GM12878 (cell line): Measurements from ENCODE around the gene SLC43A1. TPM values are rescaled to one million over a fixed set of nuclear protein-coding genes. Genes with fewer than 3 reads are reported as not detected.

Source experiments
- ATAC-seq: fragments of 200-7000 bp; cut with Tn5 transposase; 3 replicates; pipeline ENCODE4 v1.9.1; 2020; ENCODE audit warnings: mild to moderate bottlenecking, moderate library complexity
- BruUV-seq: library from RNA; stranded (reverse); fragments of 400-500 nt; replicated peaks from 2 replicates; lab custom pipeline; 2021; lab: Mats Ljungman, UMichigan
- CTCF ChIA-PET: fragments of 300-600 bp; sonication (Branson Sonifier 250); formaldehyde crosslinking; extraction: SDS; loops from one replicate; lab custom pipeline; 2021; ENCODE audit warnings: inconsistent platforms; lab: Yijun Ruan, JAX
- POLR2A ChIA-PET: fragments of 350-600 bp; formaldehyde crosslinking; extraction: SDS; loops from one replicate; lab custom pipeline; 2021; ENCODE audit warnings: inconsistent platforms; lab: Charles Lee
- RAD21 ChIA-PET: fragments of 300-600 bp; sonication (Branson Sonifier 250); formaldehyde crosslinking; loops from one replicate; lab custom pipeline; 2023; ENCODE audit warnings: antibody characterized with exemption; ENCODE audit not compliant: unreplicated experiment; lab: Charles Lee
- SMC1A ChIA-PET: fragments of 300-600 bp; sonication (Branson Sonifier 250); formaldehyde crosslinking; loops from one replicate; lab custom pipeline; 2023; ENCODE audit not compliant: unreplicated experiment, uncharacterized antibody; lab: Charles Lee
- DNase-seq: peaks from one replicate; pipeline ENCODE4 v3.0.0-alpha.2; 2011; ENCODE audit warnings: low read depth, low spot score
- FAIRE-seq: peaks from 3 replicates; lab custom pipeline; 2011; peaks lifted over from hg19 to GRCh38; lab: Jason Lieb, UNC
- H2AFZ ChIP-seq: 2 replicates; pipeline ENCODE4 v1.6.0; 2011; ENCODE audit warnings: low read depth, low read length, control low read depth; ENCODE audit not compliant: control insufficient read depth
- H3K27ac ChIP-seq: 2 replicates; pipeline ENCODE4 v1.5.1; 2011; ENCODE audit warnings: control low read depth; ENCODE audit not compliant: control insufficient read depth, insufficient read depth
- H3K27me3 ChIP-seq, 2 experiments: replicated peaks in 1 of 2; 2 replicates each; pipeline versions ENCODE4 v1.6.0 to v1.6.1; 2011; ENCODE audit warnings: low read length in 1 of 2; ENCODE audit not compliant: control insufficient read depth in 2 of 2, insufficient read depth in 2 of 2
- H3K36me3 ChIP-seq, 2 experiments: 2 replicates each; pipeline ENCODE4 v1.5.1; 2011; ENCODE audit warnings: low read length in 1 of 2; ENCODE audit not compliant: control insufficient read depth in 2 of 2, insufficient read depth in 2 of 2
- H3K4me1 ChIP-seq: 2 replicates; pipeline ENCODE4 v1.6.1; 2011; ENCODE audit warnings: mild to moderate bottlenecking, low read length, moderate library complexity, mixed read lengths; ENCODE audit not compliant: control insufficient read depth, insufficient read depth
- H3K4me2 ChIP-seq: 2 replicates; pipeline ENCODE4 v1.6.0; 2011; ENCODE audit warnings: control low read depth; ENCODE audit not compliant: control insufficient read depth, insufficient read depth
- H3K4me3 ChIP-seq: fragments of 200-600 bp; sonication (generic); 2 replicates; pipeline ENCODE4 v1.5.1; 2016
- H3K79me2 ChIP-seq: 2 replicates; pipeline ENCODE4 v1.6.0; 2011; ENCODE audit warnings: low read length; ENCODE audit not compliant: control insufficient read depth, insufficient read depth
- H3K9ac ChIP-seq: 2 replicates; pipeline ENCODE4 v1.8.0; 2011; ENCODE audit warnings: low read length, control low read depth, mixed read lengths; ENCODE audit not compliant: control insufficient read depth, insufficient read depth
- H3K9me3 ChIP-seq: replicated peaks from 3 replicates; pipeline ENCODE4 v1.5.1; 2011; ENCODE audit warnings: mild to moderate bottlenecking, low read length; ENCODE audit not compliant: control insufficient read depth, insufficient read depth
- H4K20me1 ChIP-seq: 2 replicates; pipeline ENCODE4 v1.6.0; 2011; ENCODE audit not compliant: control insufficient read depth, insufficient read depth
- CBX5 ChIP-seq: sonication (generic); IDR thresholded peaks from 2 replicates; pipeline ENCODE4 v1.6.1; 2016; ENCODE audit warnings: low read depth, moderate library complexity, mild to moderate bottlenecking, inconsistent platforms
- CREM ChIP-seq: IDR thresholded peaks from 2 replicates; pipeline ENCODE4 v1.6.1; 2014; ENCODE audit warnings: antibody characterized with exemption, low read depth
- FOXM1 ChIP-seq: IDR thresholded peaks from 2 replicates; pipeline ENCODE4 v1.6.1; 2012; ENCODE audit warnings: low read depth, mild to moderate bottlenecking, inconsistent platforms, low read length, moderate library complexity
- HDGF ChIP-seq: fragments of 450-650 bp; IDR thresholded peaks from 2 replicates; pipeline ENCODE4 v1.6.1; 2016; ENCODE audit warnings: antibody characterized with exemption
- KLF5 ChIP-seq: fragments of 450-650 bp; IDR thresholded peaks from 2 replicates; pipeline ENCODE4 v1.6.1; 2014; ENCODE audit warnings: mild to moderate bottlenecking; ENCODE audit not compliant: partially characterized antibody
- POLR2AphosphoS5 ChIP-seq: IDR thresholded peaks from 2 replicates; pipeline ENCODE4 v1.6.1; 2011; ENCODE audit warnings: mild to moderate bottlenecking, low read length, inconsistent platforms
- RBBP5 ChIP-seq: fragments of 200-600 bp; sonication (generic); conservative IDR thresholded peaks from 2 replicates; pipeline ENCODE4 v1.6.1; 2016
- SP1 ChIP-seq: IDR thresholded peaks from one replicate; pipeline ENCODE4 v1.6.1; 2011; ENCODE audit warnings: low read depth, low read length
- SREBF1 ChIP-seq: IDR thresholded peaks from 2 replicates; pipeline ENCODE4 v1.6.1; 2012; ENCODE audit warnings: mild to moderate bottlenecking, low read length
- SRF ChIP-seq, 2 experiments: IDR thresholded peaks; 2 replicates each; pipeline ENCODE4 v1.6.1; 2011; ENCODE audit warnings: low read depth in 2 of 2, low read length in 2 of 2, mild to moderate bottlenecking in 1 of 2, moderate library complexity in 1 of 2
- WGBS: methylation state at CpG from one replicate; pipeline ENCODE4 v1.1.6; 2016; ENCODE audit warnings: low lambda C conversion rate; ENCODE audit not compliant: insufficient replicate concordance, insufficient coverage; ENCODE audit errors: missing lambda C conversion rate; 5-methylcytosine and 5-hydroxymethylcytosine counted together
- in situ Hi-C: fragments of 300-500 bp; cut with MboI; formaldehyde crosslinking; loops from 9 replicates; pipeline ENCODE4 v1.14.3; 2018; ENCODE audit warnings: mixed read lengths
- intact Hi-C: fragments of 100-400 bp; cut with micrococcal nuclease; formaldehyde crosslinking; loops from one replicate; pipeline ENCODE4 v1.14.2; 2022; ENCODE audit not compliant: unreplicated experiment
- polyA plus RNA-seq, 11 experiments: library from polyadenylated mRNA; depleted of rRNA in 4 of 11; unstranded in 6 of 11; stranded (reverse) in 5 of 11; fragments of >200 nt; fragmentation: Nextera tagmentation in 4 of 11; fragmentation: Illumina TruSeq in 1 of 11; extraction: Ambion mirVana in 4 of 11; extraction: Trizol in 1 of 11; gene quantifications; 1 replicate in 1 of 11; 2 replicates in 10 of 11; pipeline versions ENCODE4 v1.2.1 to v1.2.3, GENCODE V29; 2011 to 2016; ENCODE audit warnings: inconsistent platforms in 2 of 11, missing spikeins in 2 of 11, low read depth in 1 of 11
- total RNA-seq, 4 experiments: library from RNA; depleted of rRNA in 3 of 4; stranded (reverse); fragments of >200 nt in 3 of 4; fragmentation: Illumina TruSeq in 1 of 4; extraction: Trizol in 1 of 4; gene quantifications; 2 replicates each; pipeline versions ENCODE4 v1.2.1 to v1.2.3, GENCODE V29; 2013 to 2021
- TF ChIP-seq, protein P1 (sequence below): fragments of 450-650 bp; IDR thresholded peaks from 2 replicates; pipeline ENCODE4 v1.6.1; 2017; ENCODE audit warnings: mild to moderate bottlenecking, low read depth, inconsistent platforms; ENCODE audit not compliant: poor library complexity, severe bottlenecking
- TF ChIP-seq, protein P2 (sequence below): fragments of 450-650 bp; formaldehyde crosslinking; IDR thresholded peaks from 2 replicates; pipeline ENCODE4 v1.4.0; 2020; ENCODE audit warnings: mild to moderate bottlenecking, moderate library complexity

The SLC43A1 gene
- total and polyA plus RNA-seq, 10 of the 15 experiments (the other 5 are each of a cell fraction or from before 2014, with no cell fraction given) = 1.0 to 17.8 (median 12.6) TPM

- no peak overlapping the region for H3K27ac ChIP-seq
- intact Hi-C loops = no loop called here
Observed at GRCh38 chr11:57543593-57543992, 28.1 kb upstream of the SLC43A1 start.

DNA sequence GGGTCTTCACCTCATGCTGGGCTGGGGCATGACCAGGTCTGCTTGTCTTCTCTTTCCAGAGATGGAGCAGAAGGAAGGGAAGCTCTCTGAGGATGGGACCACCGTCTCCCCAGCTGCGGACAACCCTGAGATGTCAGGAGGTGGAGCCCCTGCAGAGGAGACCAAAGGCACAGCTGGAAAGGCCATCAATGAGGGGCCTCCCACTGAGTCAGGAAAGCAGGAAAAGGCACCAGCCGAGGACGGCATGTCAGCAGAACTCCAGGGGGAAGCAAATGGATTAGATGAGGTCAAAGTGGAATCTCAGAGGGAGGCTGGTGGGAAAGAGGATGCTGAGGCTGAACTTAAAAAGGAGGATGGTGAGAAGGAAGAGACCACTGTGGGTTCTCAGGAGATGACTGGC lies 27.1 kb upstream of the SLC43A1 start:
- ChIA-PET RAD21 (no interaction called here), CTCF (interaction anchor here (1.1 kb wide), 1 partner anchor 25 kb away, joined by 3 read pairs; the partner anchor contains the start of gene UBE2L6), SMC1A (interaction anchor here (1.0 kb wide), 1 partner anchor 15 kb away, joined by 3 read pairs; no protein-coding TSS in a partner anchor), POLR2A (no interaction called here)
- 95% methylated on average over 4 of the region's 4 CpGs for WGBS
- peaks cover 0 to 2% of the 10 kb centered on the region in 2 experiments; a peak in 3 of 4 replicates for H3K36me3 ChIP-seq
- no peak overlapping the region for H3K9ac ChIP-seq
- DNase-seq (no peak), ATAC-seq (no peak), FAIRE-seq (no peak)
- in situ Hi-C loops = no loop called here
- no peaks in the 10 kb centered on the region for H3K79me2 ChIP-seq
- H2AFZ ChIP-seq = no peak overlapping the region
- BruUV-seq = no TSS peak
- H3K27me3 ChIP-seq = no peaks in the 10 kb centered on the region
- H3K4me2 ChIP-seq = no peak overlapping the region
- H3K4me3 ChIP-seq = no peak overlapping the region
- H3K9me3 ChIP-seq = no peaks in the 10 kb centered on the region
- intact Hi-C loops = no loop called here
- H3K27ac ChIP-seq = no peak overlapping the region
- TF ChIP-seq CBX5 = no peak
- TF ChIP-seq FOXM1 = no peak
- TF ChIP-seq SP1 = no peak
- TF ChIP-seq, protein P1, sequence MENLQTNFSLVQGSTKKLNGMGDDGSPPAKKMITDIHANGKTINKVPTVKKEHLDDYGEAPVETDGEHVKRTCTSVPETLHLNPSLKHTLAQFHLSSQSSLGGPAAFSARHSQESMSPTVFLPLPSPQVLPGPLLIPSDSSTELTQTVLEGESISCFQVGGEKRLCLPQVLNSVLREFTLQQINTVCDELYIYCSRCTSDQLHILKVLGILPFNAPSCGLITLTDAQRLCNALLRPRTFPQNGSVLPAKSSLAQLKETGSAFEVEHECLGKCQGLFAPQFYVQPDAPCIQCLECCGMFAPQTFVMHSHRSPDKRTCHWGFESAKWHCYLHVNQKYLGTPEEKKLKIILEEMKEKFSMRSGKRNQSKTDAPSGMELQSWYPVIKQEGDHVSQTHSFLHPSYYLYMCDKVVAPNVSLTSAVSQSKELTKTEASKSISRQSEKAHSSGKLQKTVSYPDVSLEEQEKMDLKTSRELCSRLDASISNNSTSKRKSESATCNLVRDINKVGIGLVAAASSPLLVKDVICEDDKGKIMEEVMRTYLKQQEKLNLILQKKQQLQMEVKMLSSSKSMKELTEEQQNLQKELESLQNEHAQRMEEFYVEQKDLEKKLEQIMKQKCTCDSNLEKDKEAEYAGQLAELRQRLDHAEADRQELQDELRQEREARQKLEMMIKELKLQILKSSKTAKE = no peak
- TF ChIP-seq RBBP5 = no peak
- TF ChIP-seq, protein P2, sequence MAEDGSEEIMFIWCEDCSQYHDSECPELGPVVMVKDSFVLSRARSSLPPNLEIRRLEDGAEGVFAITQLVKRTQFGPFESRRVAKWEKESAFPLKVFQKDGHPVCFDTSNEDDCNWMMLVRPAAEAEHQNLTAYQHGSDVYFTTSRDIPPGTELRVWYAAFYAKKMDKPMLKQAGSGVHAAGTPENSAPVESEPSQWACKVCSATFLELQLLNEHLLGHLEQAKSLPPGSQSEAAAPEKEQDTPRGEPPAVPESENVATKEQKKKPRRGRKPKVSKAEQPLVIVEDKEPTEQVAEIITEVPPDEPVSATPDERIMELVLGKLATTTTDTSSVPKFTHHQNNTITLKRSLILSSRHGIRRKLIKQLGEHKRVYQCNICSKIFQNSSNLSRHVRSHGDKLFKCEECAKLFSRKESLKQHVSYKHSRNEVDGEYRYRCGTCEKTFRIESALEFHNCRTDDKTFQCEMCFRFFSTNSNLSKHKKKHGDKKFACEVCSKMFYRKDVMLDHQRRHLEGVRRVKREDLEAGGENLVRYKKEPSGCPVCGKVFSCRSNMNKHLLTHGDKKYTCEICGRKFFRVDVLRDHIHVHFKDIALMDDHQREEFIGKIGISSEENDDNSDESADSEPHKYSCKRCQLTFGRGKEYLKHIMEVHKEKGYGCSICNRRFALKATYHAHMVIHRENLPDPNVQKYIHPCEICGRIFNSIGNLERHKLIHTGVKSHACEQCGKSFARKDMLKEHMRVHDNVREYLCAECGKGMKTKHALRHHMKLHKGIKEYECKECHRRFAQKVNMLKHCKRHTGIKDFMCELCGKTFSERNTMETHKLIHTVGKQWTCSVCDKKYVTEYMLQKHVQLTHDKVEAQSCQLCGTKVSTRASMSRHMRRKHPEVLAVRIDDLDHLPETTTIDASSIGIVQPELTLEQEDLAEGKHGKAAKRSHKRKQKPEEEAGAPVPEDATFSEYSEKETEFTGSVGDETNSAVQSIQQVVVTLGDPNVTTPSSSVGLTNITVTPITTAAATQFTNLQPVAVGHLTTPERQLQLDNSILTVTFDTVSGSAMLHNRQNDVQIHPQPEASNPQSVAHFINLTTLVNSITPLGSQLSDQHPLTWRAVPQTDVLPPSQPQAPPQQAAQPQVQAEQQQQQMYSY (CRISPR knock-in tag) = no peak
- TF ChIP-seq CREM = no peak
- TF ChIP-seq SRF (IDR thresholded peaks at IDR 0.05; ENCODE audit: low read depth in 2 of 2, low read length in 2 of 2) = no peak
- H3K4me1 ChIP-seq = peaks cover 9% of the 10 kb centered on the region
- H4K20me1 ChIP-seq = no peaks in the 10 kb centered on the region

More at GRCh38 chr11:57543593-57543992, 28.1 kb upstream of the SLC43A1 start:
- no TSS peak for BruUV-seq
- Histone ChIP-seq H3K4me1 (peaks cover 15% of the 10 kb centered on the region), H3K4me3 (no peak overlapping the region), H4K20me1 (no peaks in the 10 kb centered on the region), H3K9ac (no peak overlapping the region), H3K36me3 (peaks cover 0 to 2% of the 10 kb centered on the region in 2 experiments; a peak in 3 of 4 replicates), H3K27me3 (no peaks in the 10 kb centered on the region), H2AFZ (no peak overlapping the region), H3K79me2 (no peaks in the 10 kb centered on the region), H3K9me3 (no peaks in the 10 kb centered on the region), H3K4me2 (no peak overlapping the region)
- ATAC-seq (no peak), DNase-seq (no peak), FAIRE-seq (no peak)
- 85% methylated on average over 6 of the region's 6 CpGs for WGBS
- TF ChIP-seq POLR2AphosphoS5 (no peak), HDGF (no peak), KLF5 (no peak), SREBF1 (no peak)
- in situ Hi-C loops = no loop called here
- POLR2A ChIA-PET = interaction anchor here (0.5 kb wide), 1 partner anchor 165 kb away, joined by 3 read pairs; no protein-coding TSS in a partner anchor
- CTCF ChIA-PET = no interaction called here
- SMC1A ChIA-PET = no interaction called here
- RAD21 ChIA-PET = no interaction called here
